Measurements from ENCODE around the gene SLC35B2. TPM values are rescaled to one million over a fixed set of nuclear protein-coding genes. Genes with fewer than 3 reads are reported as not detected.
A peak's percentile ranks its signal among the peaks of the same experiment; 100 is the strongest.
"Not testable (repeated sequence)": the region's sequence is repeated elsewhere in the genome, so short reads cannot be mapped to it uniquely, and the experiment has no call there.

Gene SLC35B2
- total and polyA plus RNA-seq, 2 donors (not counting 1 experiment from before 2014, with no cell fraction given), result 88.4 to 89.4 TPM

DNA sequence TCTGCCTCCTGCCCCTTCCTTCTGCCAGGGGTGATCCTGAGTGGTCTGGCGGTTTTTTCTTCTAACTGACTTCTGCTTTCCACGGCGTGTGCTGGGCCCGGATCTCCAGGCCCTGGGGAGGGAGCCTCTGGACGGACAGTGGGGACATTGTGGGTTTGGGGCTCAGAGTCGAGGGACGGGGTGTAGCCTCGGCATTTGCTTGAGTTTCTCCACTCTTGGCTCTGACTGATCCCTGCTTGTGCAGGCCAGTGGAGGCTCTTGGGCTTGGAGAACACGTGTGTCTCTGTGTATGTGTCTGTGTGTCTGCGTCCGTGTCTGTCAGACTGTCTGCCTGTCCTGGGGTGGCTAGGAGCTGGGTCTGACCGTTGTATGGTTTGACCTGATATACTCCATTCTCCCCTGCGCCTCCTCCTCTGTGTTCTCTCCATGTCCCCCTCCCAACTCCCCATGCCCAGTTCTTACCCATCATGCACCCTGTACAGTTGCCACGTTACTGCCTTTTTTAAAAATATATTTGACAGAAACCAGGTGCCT is 23.7 kb downstream of the SLC35B2 start:
- H2AFZ ChIP-seq (ENCODE audit: low read length), result no peak overlapping the region
- no peaks in the 10 kb centered on the region for H3K9me3 ChIP-seq (ENCODE audit: control insufficient read depth, insufficient read depth, low read depth, low read length)
- no peak overlapping the region for H3K4me3 ChIP-seq (replicated peaks in 1 of 4; ENCODE audit: control extremely low read depth in 1 of 4, insufficient read depth in 1 of 4, low read depth in 3 of 4, low read length in 4 of 4)
- H3K4me2 ChIP-seq (ENCODE audit: extremely low read depth, insufficient read depth, low read length), result peak overlapping the region; percentile 17
- no peak for DNase-seq (ENCODE audit: low read depth in 2 of 2)
- no peaks in the 10 kb centered on the region for H4K20me1 ChIP-seq (ENCODE audit: control insufficient read depth, extremely low read depth, insufficient read depth, low read length)
- no peak for TF ChIP-seq EZH2 (IDR thresholded peaks at IDR 0.05; ENCODE audit: low read length, missing control alignments)
- TF ChIP-seq, protein P1, sequence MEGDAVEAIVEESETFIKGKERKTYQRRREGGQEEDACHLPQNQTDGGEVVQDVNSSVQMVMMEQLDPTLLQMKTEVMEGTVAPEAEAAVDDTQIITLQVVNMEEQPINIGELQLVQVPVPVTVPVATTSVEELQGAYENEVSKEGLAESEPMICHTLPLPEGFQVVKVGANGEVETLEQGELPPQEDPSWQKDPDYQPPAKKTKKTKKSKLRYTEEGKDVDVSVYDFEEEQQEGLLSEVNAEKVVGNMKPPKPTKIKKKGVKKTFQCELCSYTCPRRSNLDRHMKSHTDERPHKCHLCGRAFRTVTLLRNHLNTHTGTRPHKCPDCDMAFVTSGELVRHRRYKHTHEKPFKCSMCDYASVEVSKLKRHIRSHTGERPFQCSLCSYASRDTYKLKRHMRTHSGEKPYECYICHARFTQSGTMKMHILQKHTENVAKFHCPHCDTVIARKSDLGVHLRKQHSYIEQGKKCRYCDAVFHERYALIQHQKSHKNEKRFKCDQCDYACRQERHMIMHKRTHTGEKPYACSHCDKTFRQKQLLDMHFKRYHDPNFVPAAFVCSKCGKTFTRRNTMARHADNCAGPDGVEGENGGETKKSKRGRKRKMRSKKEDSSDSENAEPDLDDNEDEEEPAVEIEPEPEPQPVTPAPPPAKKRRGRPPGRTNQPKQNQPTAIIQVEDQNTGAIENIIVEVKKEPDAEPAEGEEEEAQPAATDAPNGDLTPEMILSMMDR (conservative IDR thresholded peaks at IDR 0.05 in 1 of 2, IDR thresholded peaks at IDR 0.05 in 1 of 2; ENCODE audit: low read depth in 1 of 2, low read length in 2 of 2), result no peak
- no peak overlapping the region for H3K9ac ChIP-seq (ENCODE audit: insufficient read depth, low read length)
- H3K79me2 ChIP-seq (ENCODE audit: control insufficient read depth, insufficient read depth, low read length), result no peaks in the 10 kb centered on the region
- peaks cover 6% of the 10 kb centered on the region for H3K36me3 ChIP-seq (ENCODE audit: control insufficient read depth, insufficient read depth, low read length)
- peak overlapping the region; percentile 18 for H3K27ac ChIP-seq (ENCODE audit: insufficient read depth, low read length)
- no peaks in the 10 kb centered on the region for H3K27me3 ChIP-seq (ENCODE audit: control insufficient read depth, insufficient read depth, low read length)
- H3K4me1 ChIP-seq (ENCODE audit: control insufficient read depth, extremely low read depth, insufficient read depth, low read length), result peaks cover 18% of the 10 kb centered on the region

GRCh38 chr6:44232676-44233566 is 24.4 kb downstream of the SLC35B2 start:
- Histone ChIP-seq H3K79me2 (ENCODE audit: control insufficient read depth, insufficient read depth, low read length) (no peaks in the 10 kb centered on the region), H3K4me1 (ENCODE audit: control insufficient read depth, extremely low read depth, insufficient read depth, low read length) (peaks cover 18% of the 10 kb centered on the region), H3K27me3 (ENCODE audit: control insufficient read depth, insufficient read depth, low read length) (no peaks in the 10 kb centered on the region), H2AFZ (ENCODE audit: low read length) (no peak overlapping the region), H3K9me3 (ENCODE audit: control insufficient read depth, insufficient read depth, low read depth, low read length) (no peaks in the 10 kb centered on the region), H3K4me2 (ENCODE audit: extremely low read depth, insufficient read depth, low read length) (no peak overlapping the region), H3K9ac (ENCODE audit: insufficient read depth, low read length) (no peak overlapping the region), H4K20me1 (ENCODE audit: control insufficient read depth, extremely low read depth, insufficient read depth, low read length) (no peaks in the 10 kb centered on the region), H3K4me3 (replicated peaks in 1 of 4; ENCODE audit: control extremely low read depth in 1 of 4, insufficient read depth in 1 of 4, low read depth in 3 of 4, low read length in 4 of 4) (no peak overlapping the region), H3K27ac (ENCODE audit: insufficient read depth, low read length) (no peak overlapping the region), H3K36me3 (ENCODE audit: control insufficient read depth, insufficient read depth, low read length) (peaks cover 6% of the 10 kb centered on the region)
- DNase-seq (ENCODE audit: low read depth in 2 of 2), result no peak
- TF ChIP-seq, protein P1 (conservative IDR thresholded peaks at IDR 0.05 in 1 of 2, IDR thresholded peaks at IDR 0.05 in 1 of 2; ENCODE audit: low read depth in 1 of 2, low read length in 2 of 2), result no peak
- no peak for TF ChIP-seq EZH2 (IDR thresholded peaks at IDR 0.05; ENCODE audit: low read length, missing control alignments)

DNA sequence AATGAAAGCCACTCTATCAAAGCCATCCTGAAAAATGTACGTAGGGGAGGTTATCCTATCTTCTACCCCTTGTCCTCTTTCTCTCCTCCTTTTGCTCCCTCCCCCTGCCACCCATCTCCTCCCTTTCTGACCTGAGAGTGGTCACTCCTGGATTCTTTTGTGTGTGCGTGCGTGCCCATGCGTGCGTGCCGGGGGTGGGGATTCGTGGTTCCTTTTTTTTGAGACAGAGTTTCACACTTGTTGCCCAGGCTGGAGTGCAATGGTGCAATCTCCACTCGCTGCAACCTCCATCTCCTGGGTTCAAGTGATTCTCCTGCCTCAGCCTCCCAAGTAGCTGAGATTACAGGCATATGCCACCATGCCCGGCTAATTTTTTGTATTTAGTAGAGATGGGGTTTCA is 25.9 kb downstream of the SLC35B2 start:
- not testable (repeated sequence) for H3K4me2 ChIP-seq (ENCODE audit: extremely low read depth, insufficient read depth, low read length); H3K36me3 ChIP-seq (ENCODE audit: control insufficient read depth, insufficient read depth, low read length); H3K27ac ChIP-seq (ENCODE audit: insufficient read depth, low read length); H2AFZ ChIP-seq (ENCODE audit: low read length); H3K4me3 ChIP-seq (replicated peaks in 1 of 4; ENCODE audit: control extremely low read depth in 1 of 4, insufficient read depth in 1 of 4, low read depth in 3 of 4, low read length in 4 of 4); H3K79me2 ChIP-seq (ENCODE audit: control insufficient read depth, insufficient read depth, low read length); H4K20me1 ChIP-seq (ENCODE audit: control insufficient read depth, extremely low read depth, insufficient read depth, low read length); H3K27me3 ChIP-seq (ENCODE audit: control insufficient read depth, insufficient read depth, low read length); DNase-seq (ENCODE audit: low read depth in 2 of 2); H3K9me3 ChIP-seq (ENCODE audit: control insufficient read depth, insufficient read depth, low read depth, low read length); H3K9ac ChIP-seq (ENCODE audit: insufficient read depth, low read length)
- peaks cover 13% of the 10 kb centered on the region for H3K4me1 ChIP-seq (ENCODE audit: control insufficient read depth, extremely low read depth, insufficient read depth, low read length)
